Thyroid gland (tissue), 4 donors: ENCODE data around the gene PRR13.

Experiments
- POLR2A ChIP-seq, 2 donors: fragments of 450-650 bp; IDR thresholded peaks; one replicate each; pipeline ENCODE4 v1.6.1; 2017; ENCODE audit warnings: antibody characterized with exemption in 2 of 2, mild to moderate bottlenecking in 2 of 2, moderate library complexity in 1 of 2
- TF ChIP-seq, protein P1 (sequence below), 6 experiments: fragments of 200-600 bp in 3 of 6; fragments of 450-650 bp in 3 of 6; sonication (generic) in 3 of 6; IDR thresholded peaks; one replicate each; pipeline ENCODE4 v1.5.1; 2016 to 2019; ENCODE audit warnings: antibody characterized with exemption in 6 of 6, mild to moderate bottlenecking in 2 of 6, inconsistent platforms in 1 of 6, moderate library complexity in 1 of 6

DNA sequence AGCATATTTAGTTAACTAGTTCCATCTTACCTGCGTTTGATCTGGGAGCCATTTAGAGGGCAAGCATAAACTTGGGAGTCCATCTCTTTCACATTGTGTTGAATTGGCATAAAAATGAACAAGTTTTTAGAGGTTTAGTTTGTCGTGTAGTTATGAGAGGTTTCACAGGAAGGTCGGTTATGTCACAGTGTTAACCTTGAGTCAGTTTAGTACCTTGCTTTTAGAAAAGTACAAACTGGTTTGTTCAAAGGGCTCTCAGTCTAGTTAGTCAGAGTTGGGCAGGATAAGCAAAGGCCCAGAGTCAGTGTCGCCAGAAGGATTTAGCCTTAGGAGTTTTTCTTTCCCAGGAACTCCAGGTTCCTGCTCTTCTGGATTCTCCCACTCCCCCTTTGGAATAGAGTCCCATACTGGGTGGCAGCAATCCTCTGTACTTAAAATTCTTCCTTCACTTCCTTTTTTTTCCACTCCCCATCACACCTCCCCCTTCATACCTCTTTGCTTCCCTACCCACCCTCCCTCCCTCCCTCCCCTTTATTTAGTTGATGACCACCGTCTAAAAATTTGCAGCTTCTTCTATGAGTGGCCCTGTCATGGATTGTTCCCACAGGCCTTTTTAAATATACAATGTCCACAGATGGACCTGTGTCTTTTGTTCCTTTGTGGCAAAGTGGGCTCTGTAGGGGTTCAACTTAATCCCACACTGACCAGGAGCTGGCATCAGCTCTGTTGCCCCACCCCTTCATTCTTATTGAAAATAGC, 22.4 kb downstream of the PRR13 start:
- TF ChIP-seq POLR2A (IDR thresholded peaks at IDR 0.05), result no peak
- TF ChIP-seq, protein P1, sequence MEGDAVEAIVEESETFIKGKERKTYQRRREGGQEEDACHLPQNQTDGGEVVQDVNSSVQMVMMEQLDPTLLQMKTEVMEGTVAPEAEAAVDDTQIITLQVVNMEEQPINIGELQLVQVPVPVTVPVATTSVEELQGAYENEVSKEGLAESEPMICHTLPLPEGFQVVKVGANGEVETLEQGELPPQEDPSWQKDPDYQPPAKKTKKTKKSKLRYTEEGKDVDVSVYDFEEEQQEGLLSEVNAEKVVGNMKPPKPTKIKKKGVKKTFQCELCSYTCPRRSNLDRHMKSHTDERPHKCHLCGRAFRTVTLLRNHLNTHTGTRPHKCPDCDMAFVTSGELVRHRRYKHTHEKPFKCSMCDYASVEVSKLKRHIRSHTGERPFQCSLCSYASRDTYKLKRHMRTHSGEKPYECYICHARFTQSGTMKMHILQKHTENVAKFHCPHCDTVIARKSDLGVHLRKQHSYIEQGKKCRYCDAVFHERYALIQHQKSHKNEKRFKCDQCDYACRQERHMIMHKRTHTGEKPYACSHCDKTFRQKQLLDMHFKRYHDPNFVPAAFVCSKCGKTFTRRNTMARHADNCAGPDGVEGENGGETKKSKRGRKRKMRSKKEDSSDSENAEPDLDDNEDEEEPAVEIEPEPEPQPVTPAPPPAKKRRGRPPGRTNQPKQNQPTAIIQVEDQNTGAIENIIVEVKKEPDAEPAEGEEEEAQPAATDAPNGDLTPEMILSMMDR (IDR thresholded peaks at IDR 0.05), result no peak
